ENCODE data around the gene PHACTR1. TPM values are rescaled to one million over a fixed set of nuclear protein-coding genes. Genes with fewer than 3 reads are reported as not detected.
"Not testable (repeated sequence)": the region's sequence is repeated elsewhere in the genome, so short reads cannot be mapped to it uniquely, and the experiment has no call there.

The PHACTR1 gene
- total and polyA plus RNA-seq, 3 experiments from 2014 or later: 0.04 to 0.38 (median 0.04) TPM

DNA sequence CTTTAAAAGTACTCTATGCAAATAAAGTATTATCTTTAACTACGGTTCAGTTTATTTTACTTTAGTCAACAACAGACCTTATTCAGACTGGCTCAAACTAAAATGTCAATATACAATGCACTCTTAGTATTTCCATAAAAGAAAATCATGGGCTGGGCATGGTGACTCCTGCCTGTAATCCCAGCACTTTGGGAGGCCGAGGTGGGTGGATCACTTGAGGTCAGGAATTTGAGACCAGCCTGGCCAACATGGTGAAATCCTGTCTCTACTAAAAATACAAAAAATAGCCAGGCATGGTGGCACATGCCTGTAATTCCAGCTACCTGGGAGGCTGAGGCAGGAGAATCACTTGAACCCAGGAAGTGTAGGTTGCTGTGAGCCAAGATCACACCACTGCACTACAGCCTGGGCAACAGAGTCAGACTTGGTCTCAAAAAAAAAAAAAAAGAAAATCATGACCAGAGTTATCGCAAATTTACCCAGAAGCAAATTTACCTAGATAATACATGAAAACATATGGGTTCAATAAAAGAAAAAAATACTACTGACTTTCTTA is 609.5 kb downstream of the PHACTR1 start:
- Mint-ChIP-seq H3K27ac (peak overlapping the region in 1 of 8 donors; percentile 87), H3K4me3 (peak overlapping the region in 1 of 7 donors; percentile 60)
- not testable (repeated sequence) for DNase-seq

DNA sequence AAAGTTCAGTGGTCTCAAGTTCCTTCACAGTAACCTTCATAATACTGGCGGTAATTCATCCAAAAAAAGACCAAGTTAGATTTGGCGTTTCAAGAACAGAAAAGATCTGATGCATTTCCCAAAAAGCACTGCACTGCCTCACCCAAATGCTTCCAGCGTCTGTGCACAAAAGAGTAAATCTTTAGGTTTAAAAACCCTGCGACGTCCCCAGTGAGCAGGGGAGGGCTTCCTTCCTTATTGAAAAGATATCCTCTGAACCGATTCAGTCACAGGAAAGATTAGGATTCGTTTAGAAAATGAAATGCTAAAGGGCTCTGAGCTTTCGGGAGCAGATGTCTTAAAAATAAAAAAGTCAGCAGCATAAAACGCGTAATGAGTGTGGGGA is 611.1 kb downstream of the PHACTR1 start:
- no peaks in the 10 kb centered on the region for H3K9me3 ChIP-seq (ENCODE audit: low read length)
- peak overlapping the region; percentile 89 for H3K4me3 ChIP-seq (ENCODE audit: low read length)
- peak overlapping the region; percentile 91 for H3K27ac ChIP-seq (ENCODE audit: low read depth, low read length)
- Mint-ChIP-seq H3K4me1 (peaks cover 23 to 39% (median 28%) of the 10 kb centered on the region in 3 donors), H3K27ac (peak overlapping the region; percentile 87 to 99 (median 98)), H3K36me3 (peaks cover 0 to 39% (median 13%) of the 10 kb centered on the region in 3 donors), H3K4me3 (peak overlapping the region; percentile 91 to 98 (median 96)), H3K27me3 (no peaks in the 10 kb centered on the region), H3K9me3 (no peaks in the 10 kb centered on the region)
- no peaks in the 10 kb centered on the region for H3K27me3 ChIP-seq (ENCODE audit: insufficient read depth, low read length, poor library complexity, severe bottlenecking)
- peaks cover 17% of the 10 kb centered on the region for H3K4me1 ChIP-seq (ENCODE audit: insufficient read depth, low read length)
- no peaks in the 10 kb centered on the region for H3K36me3 ChIP-seq (ENCODE audit: insufficient read depth, low read length)
- POLR2A ChIA-PET: interaction anchor here (1.5 to 3.0 kb wide), 3 partner anchors 11 to 288 kb away, joined by 3 to 23 read pairs (median 18); partner anchors contain the start of genes NOL7 and SIRT5
- DNase-seq: no peak
- CTCF ChIA-PET: interaction anchor here (1.4 to 1.7 kb wide), 3 partner anchors 10 to 212 kb away, joined by 3 to 7 read pairs (median 4); no protein-coding TSS in a partner anchor

More for the DNA sequence above, 609.5 kb downstream of the PHACTR1 start:
- H3K27me3 ChIP-seq (ENCODE audit: insufficient read depth, low read length, poor library complexity, severe bottlenecking); CTCF ChIA-PET; H3K4me3 ChIP-seq (ENCODE audit: low read length); H3K27ac ChIP-seq (ENCODE audit: low read depth, low read length); POLR2A ChIA-PET; H3K36me3 ChIP-seq (ENCODE audit: insufficient read depth, low read length); H3K9me3 Mint-ChIP-seq; H3K9me3 ChIP-seq (ENCODE audit: low read length); H3K27me3 Mint-ChIP-seq: not testable (repeated sequence)
- H3K4me1 ChIP-seq (ENCODE audit: insufficient read depth, low read length): peaks cover 17% of the 10 kb centered on the region
- H3K4me1 Mint-ChIP-seq: peaks cover 23 to 34% (median 28%) of the 10 kb centered on the region in 3 donors
- peaks cover 5 to 52% (median 15%) of the 10 kb centered on the region in 3 donors for H3K36me3 Mint-ChIP-seq

- Mint-ChIP-seq H3K27me3 (no peaks in the 10 kb centered on the region), H3K4me3 (peak within 1 kb of the TSS; percentile 91 to 98 (median 96)), H3K9me3 (no peaks in the 10 kb centered on the region), H3K36me3 (peaks cover 0 to 35% (median 12%) of the 10 kb centered on the region in 3 donors), H3K27ac (peak within 1 kb of the TSS; percentile 87 to 99 (median 98)), H3K4me1 (peaks cover 23 to 39% (median 28%) of the 10 kb centered on the region in 3 donors)
- ChIA-PET CTCF (interaction anchor here (1.0 to 1.8 kb wide), 7 partner anchors 9 to 287 kb away, joined by 3 to 12 read pairs (median 4); partner anchors contain the start of genes NOL7 and SIRT5), POLR2A (interaction anchor here (0.6 to 3.0 kb wide), 12 partner anchors 11 to 435 kb away, joined by 3 to 23 read pairs (median 4); partner anchors contain the start of genes GFOD1, NOL7 and SIRT5)
- peak within 1 kb of the TSS; percentile 91 for H3K27ac ChIP-seq (ENCODE audit: low read depth, low read length)
- no peaks in the 10 kb centered on the region for H3K9me3 ChIP-seq (ENCODE audit: low read length)
- H3K27me3 ChIP-seq (ENCODE audit: insufficient read depth, low read length, poor library complexity, severe bottlenecking): no peaks in the 10 kb centered on the region
- peak within 1 kb of the TSS; percentile 89 for H3K4me3 ChIP-seq (ENCODE audit: low read length)
- peaks cover 17% of the 10 kb centered on the region for H3K4me1 ChIP-seq (ENCODE audit: insufficient read depth, low read length)
- DNase-seq: peak; percentile 92 to 96 (median 94)
- no peaks in the 10 kb centered on the region for H3K36me3 ChIP-seq (ENCODE audit: insufficient read depth, low read length)
Observed at GRCh38 chr6:13328076-13328874, 611.7 kb downstream of the PHACTR1 start, which contains the start of gene TBC1D7. Gene TBC1D7, minus strand, starts transcription at chr6:13328537. Its CDS starts 1,639 bp downstream, at chr6:13326898.

- peaks cover 0 to 30% (median 9%) of the 10 kb centered on the region in 3 donors for H3K36me3 Mint-ChIP-seq
Observed at GRCh38 chr6:13328875-13329183, 612.3 kb downstream of the PHACTR1 start.

GRCh38 chr6:13331516-13332348 is 615.2 kb downstream of the PHACTR1 start:
- Mint-ChIP-seq H3K4me1 (peaks cover 19 to 36% (median 30%) of the 10 kb centered on the region in 3 donors), H3K27ac (peak overlapping the region in 3 of 8 donors; percentile 23 to 73 (median 50)), H3K9me3 (no peaks in the 10 kb centered on the region), H3K4me3 (peak overlapping the region in 2 of 7 donors; percentile 10 to 63), H3K36me3 (peaks cover 0 to 10% (median 0%) of the 10 kb centered on the region in 3 donors), H3K27me3 (no peaks in the 10 kb centered on the region)
- Histone ChIP-seq H3K4me3 (ENCODE audit: low read length) (no peak overlapping the region), H3K36me3 (ENCODE audit: insufficient read depth, low read length) (no peaks in the 10 kb centered on the region), H3K9me3 (ENCODE audit: low read length) (no peaks in the 10 kb centered on the region), H3K27me3 (ENCODE audit: insufficient read depth, low read length, poor library complexity, severe bottlenecking) (no peaks in the 10 kb centered on the region), H3K27ac (ENCODE audit: low read depth, low read length) (no peak overlapping the region), H3K4me1 (ENCODE audit: insufficient read depth, low read length) (peaks cover 20% of the 10 kb centered on the region)
- CTCF ChIA-PET: interaction anchor here (0.7 to 1.7 kb wide), 7 partner anchors 9 to 428 kb away, joined by 3 to 9 read pairs (median 3); no protein-coding TSS in a partner anchor
- POLR2A ChIA-PET: no interaction called here
- peak in 2 of 5 donors; percentile 13 to 27 for DNase-seq

More at GRCh38 chr6:13328875-13329183, 612.3 kb downstream of the PHACTR1 start:
- Mint-ChIP-seq H3K4me1 (peaks cover 23 to 39% (median 28%) of the 10 kb centered on the region in 3 donors), H3K27ac (peak overlapping the region; percentile 87 to 99 (median 98)), H3K9me3 (no peaks in the 10 kb centered on the region), H3K4me3 (peak overlapping the region; percentile 91 to 98 (median 96)), H3K27me3 (no peaks in the 10 kb centered on the region)
- Histone ChIP-seq H3K27ac (ENCODE audit: low read depth, low read length) (peak overlapping the region; percentile 91), H3K36me3 (ENCODE audit: insufficient read depth, low read length) (no peaks in the 10 kb centered on the region), H3K27me3 (ENCODE audit: insufficient read depth, low read length, poor library complexity, severe bottlenecking) (no peaks in the 10 kb centered on the region), H3K9me3 (ENCODE audit: low read length) (no peaks in the 10 kb centered on the region), H3K4me1 (ENCODE audit: insufficient read depth, low read length) (peaks cover 17% of the 10 kb centered on the region), H3K4me3 (ENCODE audit: low read length) (peak overlapping the region; percentile 89)
- DNase-seq: no peak
- CTCF ChIA-PET: interaction anchor here (1.0 to 1.8 kb wide), 9 partner anchors 9 to 738 kb away, joined by 3 to 12 read pairs (median 3); partner anchors contain the start of genes NOL7 and SIRT5
- POLR2A ChIA-PET: interaction anchor here (0.6 to 3.0 kb wide), 12 partner anchors 12 to 434 kb away, joined by 3 to 23 read pairs (median 4); partner anchors contain the start of genes GFOD1, NOL7 and SIRT5

GRCh38 chr6:13332349-13332706 is 615.8 kb downstream of the PHACTR1 start:
- Mint-ChIP-seq H3K27me3 (no peaks in the 10 kb centered on the region), H3K36me3 (peaks cover 0 to 10% (median 0%) of the 10 kb centered on the region in 3 donors), H3K9me3 (no peaks in the 10 kb centered on the region), H3K4me1 (peaks cover 15 to 30% (median 24%) of the 10 kb centered on the region in 3 donors), H3K4me3 (no peak overlapping the region), H3K27ac (peak overlapping the region in 1 of 8 donors; percentile 50)
- Histone ChIP-seq H3K4me1 (ENCODE audit: insufficient read depth, low read length) (peaks cover 15% of the 10 kb centered on the region), H3K4me3 (ENCODE audit: low read length) (no peak overlapping the region), H3K36me3 (ENCODE audit: insufficient read depth, low read length) (no peaks in the 10 kb centered on the region), H3K9me3 (ENCODE audit: low read length) (no peaks in the 10 kb centered on the region), H3K27ac (ENCODE audit: low read depth, low read length) (no peak overlapping the region), H3K27me3 (ENCODE audit: insufficient read depth, low read length, poor library complexity, severe bottlenecking) (no peaks in the 10 kb centered on the region)
- ChIA-PET CTCF (interaction anchor here (0.7 to 1.7 kb wide), 4 partner anchors 10 to 427 kb away, joined by 3 read pairs; no protein-coding TSS in a partner anchor), POLR2A (no interaction called here)
- DNase-seq: no peak

GRCh38 chr6:13334953-13335352 is 618.4 kb downstream of the PHACTR1 start:
- Histone ChIP-seq H3K27ac (ENCODE audit: low read depth, low read length) (no peak overlapping the region), H3K9me3 (ENCODE audit: low read length) (no peaks in the 10 kb centered on the region), H3K27me3 (ENCODE audit: insufficient read depth, low read length, poor library complexity, severe bottlenecking) (no peaks in the 10 kb centered on the region), H3K36me3 (ENCODE audit: insufficient read depth, low read length) (no peaks in the 10 kb centered on the region), H3K4me1 (ENCODE audit: insufficient read depth, low read length) (peaks cover 4% of the 10 kb centered on the region), H3K4me3 (ENCODE audit: low read length) (no peak overlapping the region)
- peaks cover 1 to 9% (median 6%) of the 10 kb centered on the region in 3 donors for H3K4me1 Mint-ChIP-seq
- no peaks in the 10 kb centered on the region for H3K27me3 Mint-ChIP-seq
- no peaks in the 10 kb centered on the region for H3K36me3 Mint-ChIP-seq
- H3K9me3 Mint-ChIP-seq: no peaks in the 10 kb centered on the region
- DNase-seq: no peak
- H3K4me3 Mint-ChIP-seq: no peak overlapping the region
- CTCF ChIA-PET: interaction anchor here (0.9 to 2.2 kb wide), 5 partner anchors 91 to 281 kb away, joined by 3 to 10 read pairs (median 5); partner anchors contain the start of genes NOL7 and SIRT5
- POLR2A ChIA-PET: no interaction called here
- peak overlapping the region in 1 of 8 donors; percentile 8 for H3K27ac Mint-ChIP-seq

Measured in CD8-positive, alpha-beta memory T cell (primary cell).